Gastroesophageal sphincter (tissue), 4 donors: Measurements from ENCODE around the gene IL17B. TPM values are rescaled to one million over a fixed set of nuclear protein-coding genes. Genes with fewer than 3 reads are reported as not detected.

Experiments
- ATAC-seq: fragments of 150-250 bp; one replicate; pipeline ENCODE4 v1.9.1; 2016; ENCODE audit warnings: mild to moderate bottlenecking, moderate library complexity
- H3K27ac ChIP-seq, 4 donors: fragments of 200-600 bp; sonication (generic) in 3 of 4; 1 replicate in 3 of 4; 2 replicates in 1 of 4; pipeline ENCODE4 v1.5.1; 2016 to 2019
- H3K27me3 ChIP-seq: fragments of 200-600 bp; sonication (generic); one replicate; pipeline ENCODE4 v1.5.1; 2019
- H3K36me3 ChIP-seq, 2 donors: fragments of 200-600 bp; sonication (generic); one replicate each; pipeline ENCODE4 v1.5.1; 2019; ENCODE audit warnings: control low read depth in 1 of 2
- H3K4me1 ChIP-seq, 3 donors: fragments of 200-600 bp; sonication (generic); 1 replicate in 2 of 3; 2 replicates in 1 of 3; pipeline ENCODE4 v1.5.1; 2016 to 2019; ENCODE audit warnings: control low read depth in 2 of 3
- H3K4me3 ChIP-seq, 2 donors: fragments of 200-600 bp; sonication (generic); one replicate each; pipeline ENCODE4 v1.5.1; 2019; ENCODE audit warnings: mild to moderate bottlenecking in 1 of 2, moderate library complexity in 1 of 2
- H3K9me3 ChIP-seq, 3 donors: fragments of 200-600 bp; sonication (generic); one replicate each; pipeline ENCODE4 v1.5.1; 2017 to 2019; ENCODE audit warnings: control low read depth in 2 of 3
- EP300 ChIP-seq: sonication (generic); formaldehyde crosslinking; IDR thresholded peaks from one replicate; pipeline ENCODE4 v1.6.1; 2017; ENCODE audit warnings: antibody characterized with exemption, mild to moderate bottlenecking
- POLR2A ChIP-seq, 2 donors: fragments of 450-650 bp; IDR thresholded peaks; one replicate each; pipeline ENCODE4 v1.6.1; 2017; ENCODE audit warnings: antibody characterized with exemption in 2 of 2, mild to moderate bottlenecking in 2 of 2, moderate library complexity in 1 of 2
- POLR2AphosphoS5 ChIP-seq: sonication (generic); formaldehyde crosslinking; IDR thresholded peaks from one replicate; pipeline ENCODE4 v1.6.1; 2017; ENCODE audit warnings: antibody characterized with exemption
- WGBS, 2 donors: methylation state at CpG; one replicate each; pipeline ENCODE4 v1.1.5; 2018; ENCODE audit warnings: low coverage in 1 of 2; 5-methylcytosine and 5-hydroxymethylcytosine counted together
- total RNA-seq, 4 donors: library from RNA; depleted of rRNA; stranded (reverse); fragments of >200 nt; gene quantifications; one replicate each; pipeline ENCODE4 v1.1.0, GENCODE V29; 2016
- TF ChIP-seq, protein P1 (sequence below), 4 experiments: fragments of 200-600 bp in 2 of 4; fragments of 450-650 bp in 2 of 4; sonication (generic) in 1 of 4; IDR thresholded peaks; one replicate each; pipeline ENCODE4 v1.5.1; 2017 to 2019; ENCODE audit warnings: antibody characterized with exemption in 4 of 4, mild to moderate bottlenecking in 2 of 4, moderate library complexity in 2 of 4

Gene IL17B
- total RNA-seq, 4 donors from 2014 or later = 2.3 to 7.2 (median 4.0) TPM

DNA sequence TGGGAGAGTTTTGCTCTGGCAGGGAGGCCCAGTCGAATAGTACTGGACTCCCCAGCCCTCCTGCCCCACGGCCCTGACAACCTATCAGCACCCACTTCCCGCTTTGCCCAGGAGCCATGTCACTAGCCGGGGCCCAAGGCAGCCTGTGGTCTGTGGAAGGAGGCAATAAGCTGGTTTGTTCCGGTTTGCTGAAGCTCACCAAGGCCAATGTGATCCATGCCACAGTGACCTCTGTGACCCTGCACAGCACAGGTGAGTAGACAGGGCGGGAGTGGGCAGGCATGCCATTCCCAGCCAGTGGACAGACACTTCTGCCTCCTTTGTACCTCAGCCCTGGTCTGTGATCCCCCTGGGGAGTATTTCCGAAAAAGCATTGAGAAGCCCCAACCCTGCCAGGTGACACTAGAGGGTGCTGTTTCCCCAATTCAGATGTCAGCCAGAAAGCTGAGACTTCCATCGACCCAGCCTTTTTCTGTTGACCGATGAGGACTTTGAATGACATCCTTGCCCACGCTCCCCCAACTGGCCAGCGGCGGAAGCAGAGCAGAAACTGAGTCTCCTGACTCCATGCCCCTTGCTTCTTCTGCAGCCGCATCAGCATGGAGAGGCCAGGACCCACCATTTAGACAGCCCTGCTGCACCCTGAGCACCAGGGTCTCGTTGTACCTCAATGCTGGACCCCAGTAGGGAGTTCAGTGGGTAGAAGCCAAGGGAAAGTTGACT is 11.7 kb downstream of the IL17B start:
- Histone ChIP-seq H3K27me3 (no peaks in the 10 kb centered on the region), H3K36me3 (no peaks in the 10 kb centered on the region), H3K27ac (peak overlapping the region in 3 of 4 donors; percentile 73 to 75 (median 73)), H3K4me1 (peaks cover 0 to 46% (median 13%) of the 10 kb centered on the region in 3 donors), H3K9me3 (no peaks in the 10 kb centered on the region), H3K4me3 (peak overlapping the region in 1 of 2 donors; percentile 3)
- TF ChIP-seq, protein P1, sequence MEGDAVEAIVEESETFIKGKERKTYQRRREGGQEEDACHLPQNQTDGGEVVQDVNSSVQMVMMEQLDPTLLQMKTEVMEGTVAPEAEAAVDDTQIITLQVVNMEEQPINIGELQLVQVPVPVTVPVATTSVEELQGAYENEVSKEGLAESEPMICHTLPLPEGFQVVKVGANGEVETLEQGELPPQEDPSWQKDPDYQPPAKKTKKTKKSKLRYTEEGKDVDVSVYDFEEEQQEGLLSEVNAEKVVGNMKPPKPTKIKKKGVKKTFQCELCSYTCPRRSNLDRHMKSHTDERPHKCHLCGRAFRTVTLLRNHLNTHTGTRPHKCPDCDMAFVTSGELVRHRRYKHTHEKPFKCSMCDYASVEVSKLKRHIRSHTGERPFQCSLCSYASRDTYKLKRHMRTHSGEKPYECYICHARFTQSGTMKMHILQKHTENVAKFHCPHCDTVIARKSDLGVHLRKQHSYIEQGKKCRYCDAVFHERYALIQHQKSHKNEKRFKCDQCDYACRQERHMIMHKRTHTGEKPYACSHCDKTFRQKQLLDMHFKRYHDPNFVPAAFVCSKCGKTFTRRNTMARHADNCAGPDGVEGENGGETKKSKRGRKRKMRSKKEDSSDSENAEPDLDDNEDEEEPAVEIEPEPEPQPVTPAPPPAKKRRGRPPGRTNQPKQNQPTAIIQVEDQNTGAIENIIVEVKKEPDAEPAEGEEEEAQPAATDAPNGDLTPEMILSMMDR (IDR thresholded peaks at IDR 0.05) = peak in 3 of 4 experiments; percentile 74 to 86 (median 84)
- TF ChIP-seq POLR2A (IDR thresholded peaks at IDR 0.05) (no peak), POLR2AphosphoS5 (peak; percentile 39)
- peak; percentile 70 for ATAC-seq
- WGBS, 2 donors = 0% methylated on average over 3 of the region's 14 CpGs; no CpG with 5 or more reads in 1 of the 2 donors

DNA sequence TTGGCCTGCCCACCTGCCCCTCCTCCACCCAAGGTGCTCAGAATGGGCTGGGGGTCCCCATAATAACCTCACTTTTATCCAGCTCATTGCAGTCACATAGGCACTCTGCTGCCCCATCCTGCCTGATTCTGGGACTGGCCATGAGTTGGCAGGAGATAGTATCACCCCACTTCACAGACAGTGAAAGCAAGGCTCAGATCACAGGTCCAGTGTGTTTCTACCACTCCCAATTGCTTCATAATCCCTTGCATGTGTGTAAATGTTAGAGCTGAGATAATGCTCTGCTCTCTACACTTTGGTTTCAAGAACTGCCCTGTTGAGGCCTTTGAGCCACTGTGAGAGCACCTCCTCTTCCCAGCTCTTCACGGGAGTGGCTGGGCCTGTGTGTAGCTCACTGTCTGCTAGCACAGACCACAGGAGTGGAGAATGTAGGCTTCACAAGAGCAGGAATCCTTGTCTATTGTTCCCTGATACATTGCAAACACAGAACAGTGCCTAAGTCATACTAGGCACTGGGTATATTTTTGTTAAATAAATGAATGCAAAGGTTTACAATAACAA is 12.8 kb downstream of the IL17B start:
- no peaks in the 10 kb centered on the region for H3K27me3 ChIP-seq
- 60% methylated on average over 1 of the region's 1 CpG; no CpG with 5 or more reads in 1 of the 2 donors for WGBS, 2 donors
- no peak for ATAC-seq
- H3K27ac ChIP-seq = no peak overlapping the region
- no peak overlapping the region for H3K4me3 ChIP-seq
- no peaks in the 10 kb centered on the region for H3K36me3 ChIP-seq
- no peak for TF ChIP-seq EP300
- no peak for TF ChIP-seq POLR2A (IDR thresholded peaks at IDR 0.05)
- TF ChIP-seq, protein P1 (IDR thresholded peaks at IDR 0.05) = no peak
- no peak for TF ChIP-seq POLR2AphosphoS5
- no peaks in the 10 kb centered on the region for H3K9me3 ChIP-seq
- peaks cover 0 to 34% (median 7%) of the 10 kb centered on the region in 3 donors for H3K4me1 ChIP-seq

DNA sequence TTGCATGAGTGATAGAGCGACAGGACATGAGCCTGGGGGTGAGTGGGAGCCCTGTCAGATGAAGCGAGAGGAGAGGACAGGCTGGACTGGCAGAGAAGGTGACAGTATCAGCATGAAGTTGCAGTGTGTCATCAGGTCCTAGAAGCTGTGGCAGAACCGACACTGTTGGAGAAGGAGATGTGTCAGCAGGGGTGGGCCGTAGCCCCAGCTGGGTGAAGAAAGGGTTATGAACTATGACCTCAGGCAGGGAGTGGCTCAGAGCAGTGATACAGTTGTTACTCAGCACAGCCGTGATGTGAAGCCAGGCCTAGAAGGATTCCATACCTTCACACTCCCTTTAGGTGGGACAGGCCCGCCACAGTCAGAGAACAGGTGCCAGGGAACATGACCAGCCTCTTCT is 13.7 kb downstream of the IL17B start:
- TF ChIP-seq POLR2A (IDR thresholded peaks at IDR 0.05) (no peak), EP300 (no peak), POLR2AphosphoS5 (no peak)
- TF ChIP-seq, protein P1 (IDR thresholded peaks at IDR 0.05) = no peak
- Histone ChIP-seq H3K4me3 (no peak overlapping the region), H3K27ac (no peak overlapping the region), H3K27me3 (no peaks in the 10 kb centered on the region), H3K9me3 (no peaks in the 10 kb centered on the region), H3K4me1 (peaks cover 0 to 26% (median 4%) of the 10 kb centered on the region in 3 donors), H3K36me3 (no peaks in the 10 kb centered on the region)
- ATAC-seq = no peak
- WGBS, 2 donors = 73 to 100% methylated on average over 1 to 3 of the region's 6 CpGs

DNA sequence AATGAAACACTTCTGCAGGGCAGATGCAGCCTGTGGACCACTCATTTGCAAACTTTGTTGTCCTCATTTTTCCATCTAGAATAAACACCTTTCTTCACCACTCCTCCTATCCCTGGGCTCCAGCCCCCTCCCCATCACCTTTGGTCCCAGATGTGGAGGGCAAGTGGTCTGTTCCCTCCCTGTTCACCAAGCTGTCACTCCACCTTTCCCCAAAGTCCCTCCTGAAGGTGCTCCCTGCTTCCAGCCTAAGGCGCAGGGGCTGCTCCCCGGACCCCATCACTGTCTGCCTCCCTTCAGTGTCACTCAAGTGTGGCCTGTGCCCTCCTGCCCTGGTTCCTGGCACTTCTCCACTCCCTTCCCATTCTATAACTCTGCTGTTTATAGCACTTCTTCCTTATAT is 14.4 kb downstream of the IL17B start:
- H3K27me3 ChIP-seq = no peaks in the 10 kb centered on the region
- peaks cover 0 to 23% (median 4%) of the 10 kb centered on the region in 3 donors for H3K4me1 ChIP-seq
- H3K9me3 ChIP-seq = no peaks in the 10 kb centered on the region
- no peak overlapping the region for H3K4me3 ChIP-seq
- no peaks in the 10 kb centered on the region for H3K36me3 ChIP-seq
- 88 to 94% methylated on average over 2 of the region's 2 CpGs for WGBS, 2 donors
- no peak for TF ChIP-seq POLR2A (IDR thresholded peaks at IDR 0.05)
- TF ChIP-seq, protein P1 (IDR thresholded peaks at IDR 0.05) = no peak
- no peak for ATAC-seq
- no peak overlapping the region for H3K27ac ChIP-seq

DNA sequence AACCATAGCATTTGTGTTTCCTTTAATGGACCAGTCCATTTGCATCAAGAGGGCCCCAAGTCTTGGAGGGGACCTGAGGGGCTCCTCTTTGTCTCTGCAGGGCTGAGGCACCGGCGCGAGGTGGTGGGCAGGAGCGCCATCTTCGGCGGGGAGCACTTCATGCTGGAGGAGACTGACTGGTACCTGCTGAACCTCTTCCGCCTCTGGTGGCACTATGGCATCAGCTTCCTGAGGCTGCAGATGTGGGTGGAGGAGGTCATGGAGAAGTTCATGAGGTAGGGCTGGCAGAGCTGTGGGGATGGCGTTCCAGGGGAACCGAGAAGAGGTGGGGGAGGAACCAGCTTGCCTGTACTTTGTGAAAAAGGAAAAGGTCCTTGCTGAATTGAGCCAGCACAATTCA is 15.2 kb downstream of the IL17B start:
- H3K4me3 ChIP-seq = no peak overlapping the region
- 80 to 90% methylated on average over 1 to 3 of the region's 9 CpGs for WGBS, 2 donors
- H3K27ac ChIP-seq = no peak overlapping the region
- H3K4me1 ChIP-seq = peaks cover 0 to 23% (median 4%) of the 10 kb centered on the region in 3 donors
- TF ChIP-seq EP300 = no peak
- TF ChIP-seq, protein P1 (IDR thresholded peaks at IDR 0.05) = no peak
- no peak for TF ChIP-seq POLR2A (IDR thresholded peaks at IDR 0.05)
- TF ChIP-seq POLR2AphosphoS5 = no peak
- H3K9me3 ChIP-seq = no peaks in the 10 kb centered on the region
- H3K27me3 ChIP-seq = no peaks in the 10 kb centered on the region
- H3K36me3 ChIP-seq = no peaks in the 10 kb centered on the region
- ATAC-seq = no peak
